Measurements from ENCODE around the gene TERB2. TPM values are rescaled to one million over a fixed set of nuclear protein-coding genes. Genes with fewer than 3 reads are reported as not detected.
"Not testable (repeated sequence)": the region's sequence is repeated elsewhere in the genome, so short reads cannot be mapped to it uniquely, and the experiment has no call there.

TERB2 gene
- total RNA-seq = not detected
- long read RNA-seq = 0 reads

- no peak for DNase-seq (ENCODE audit: low spot score)
Observed at GRCh38 chr15:44956388-44956787, at the start of gene TERB2. Gene TERB2, plus strand, starts transcription at chr15:44956687. Its CDS starts 32 bp downstream, at chr15:44956719.

GRCh38 chr15:44909423-44909822, 47.1 kb upstream of the TERB2 start:
- no peak for DNase-seq (ENCODE audit: low spot score)

- no peak for DNase-seq (ENCODE audit: low spot score)
Observed at GRCh38 chr15:44910981-44911625, 45.4 kb upstream of the TERB2 start.

- DNase-seq (ENCODE audit: low spot score) = not testable (repeated sequence)
Observed at GRCh38 chr15:44912186-44912585, 44.3 kb upstream of the TERB2 start.

GRCh38 chr15:44912974-44913448, 43.5 kb upstream of the TERB2 start:
- DNase-seq (ENCODE audit: low spot score) = not testable (repeated sequence)

- DNase-seq (ENCODE audit: low spot score) = no peak
Observed at GRCh38 chr15:44918136-44918535, 38.4 kb upstream of the TERB2 start.

- not testable (repeated sequence) for DNase-seq (ENCODE audit: low spot score)
Observed at GRCh38 chr15:44928658-44929057, 27.8 kb upstream of the TERB2 start.

- DNase-seq (ENCODE audit: low spot score) = not testable (repeated sequence)
Observed at GRCh38 chr15:44930283-44930682, 26.2 kb upstream of the TERB2 start.

GRCh38 chr15:44958302-44958701, 1.8 kb downstream of the TERB2 start:
- not testable (repeated sequence) for DNase-seq (ENCODE audit: low spot score)

- DNase-seq (ENCODE audit: low spot score) = no peak
Observed at GRCh38 chr15:44968475-44968874, 12.0 kb downstream of the TERB2 start.

- no peak for DNase-seq (ENCODE audit: low spot score)
Observed at GRCh38 chr15:44971036-44971435, 14.5 kb downstream of the TERB2 start.

- DNase-seq (ENCODE audit: low spot score) = not testable (repeated sequence)
Observed at GRCh38 chr15:44976183-44976582, 19.7 kb downstream of the TERB2 start.

- not testable (repeated sequence) for DNase-seq (ENCODE audit: low spot score)
Observed at GRCh38 chr15:44977781-44978180, 21.3 kb downstream of the TERB2 start.

GRCh38 chr15:44979617-44980339, 23.3 kb downstream of the TERB2 start:
- DNase-seq (ENCODE audit: low spot score) = not testable (repeated sequence)

GRCh38 chr15:44984144-44984543, 27.7 kb downstream of the TERB2 start:
- not testable (repeated sequence) for DNase-seq (ENCODE audit: low spot score)

GRCh38 chr15:44986346-44987055, 30.0 kb downstream of the TERB2 start:
- not testable (repeated sequence) for DNase-seq (ENCODE audit: low spot score)

GRCh38 chr15:44987711-44988110, 31.2 kb downstream of the TERB2 start:
- DNase-seq (ENCODE audit: low spot score) = not testable (repeated sequence)

GRCh38 chr15:44988184-44988869, 31.8 kb downstream of the TERB2 start:
- not testable (repeated sequence) for DNase-seq (ENCODE audit: low spot score)

- DNase-seq (ENCODE audit: low spot score) = not testable (repeated sequence)
Observed at GRCh38 chr15:44988870-44989219, 32.4 kb downstream of the TERB2 start.

- not testable (repeated sequence) for DNase-seq (ENCODE audit: low spot score)
Observed at GRCh38 chr15:44997632-44998031, 41.1 kb downstream of the TERB2 start.

- no peak for DNase-seq (ENCODE audit: low spot score)
Observed at GRCh38 chr15:44999105-44999504, 42.6 kb downstream of the TERB2 start.
